ENCODE measurements around the gene WWOX. TPM values are rescaled to one million over a fixed set of nuclear protein-coding genes. Genes with fewer than 3 reads are reported as not detected.

The WWOX gene
- polyA plus RNA-seq, 2 of the 4 experiments (the other 2 are of a cell fraction): 16.0 to 17.2 TPM

DNA sequence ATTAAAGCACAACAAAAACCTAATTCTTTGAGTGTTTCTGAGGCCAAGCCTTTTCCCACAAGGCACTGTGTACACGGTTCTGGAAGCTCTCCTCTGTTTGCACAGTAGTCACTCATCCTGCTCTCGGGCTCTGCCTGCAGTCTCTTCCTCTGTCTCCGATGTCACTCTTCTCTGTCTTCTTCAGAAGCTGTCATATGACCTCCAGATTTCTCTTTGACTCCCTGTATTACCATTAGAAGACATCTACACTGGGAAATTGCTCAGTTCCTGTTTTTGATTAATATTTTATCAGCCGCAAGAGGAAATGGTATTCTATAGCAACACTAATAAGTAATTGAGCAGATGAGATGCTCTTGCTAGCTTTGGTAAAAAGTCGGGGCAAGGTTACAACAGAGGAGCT lies 422.9 kb downstream of the WWOX start (continued):
- no peak for TF ChIP-seq HOXB5 (CRISPR knock-in tag; IDR thresholded peaks at IDR 0.05)
- TF ChIP-seq HOXB13 (CRISPR knock-in tag; IDR thresholded peaks at IDR 0.05; ENCODE audit: low read depth): no peak
- no peak for TF ChIP-seq POLR2AphosphoS2 (conservative IDR thresholded peaks at IDR 0.05; ENCODE audit: low read length)
- TF ChIP-seq ZFP36 (IDR thresholded peaks at IDR 0.05; ENCODE audit: borderline replicate concordance, partially characterized antibody): no peak
- TF ChIP-seq RARB (CRISPR knock-in tag; IDR thresholded peaks at IDR 0.05): no peak

DNA sequence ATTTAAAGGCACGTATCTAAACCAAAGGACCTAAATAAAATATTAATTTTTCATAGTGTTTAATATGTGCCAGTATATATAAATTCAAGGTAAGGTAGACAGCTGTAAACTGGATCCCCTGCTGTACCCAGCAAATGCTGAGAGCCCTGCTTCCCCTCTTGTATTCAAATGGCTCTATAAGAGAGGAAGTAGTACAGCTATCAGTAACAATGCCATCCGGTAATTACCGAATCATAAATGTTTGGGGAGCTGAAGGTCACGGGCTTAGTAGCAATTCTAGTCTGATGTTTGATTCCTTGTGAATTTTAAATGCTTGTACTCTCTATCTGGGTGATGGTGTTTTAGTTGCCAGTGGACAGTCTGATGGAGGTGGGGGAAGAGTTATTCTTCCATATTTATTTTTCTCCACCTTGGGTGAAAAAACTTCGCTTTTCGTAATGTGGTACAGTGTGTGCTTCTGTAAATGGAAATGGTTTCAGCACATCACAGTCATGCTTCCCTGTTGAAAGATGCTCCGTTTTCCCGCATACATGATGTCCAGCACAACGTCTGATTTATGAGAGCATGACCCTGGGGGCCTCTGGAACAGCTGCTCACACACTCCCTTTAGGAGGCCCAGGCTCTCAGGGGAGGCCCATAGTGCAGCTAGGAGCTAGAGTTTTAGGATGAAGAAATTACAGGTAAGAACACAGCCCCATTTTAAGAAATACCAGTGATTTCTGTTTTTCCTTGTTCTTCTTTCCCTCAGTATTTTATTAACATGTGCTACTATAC lies 423.9 kb downstream of the WWOX start:
- FAIRE-seq (no peak), ATAC-seq (no peak), DNase-seq (ENCODE audit: low read depth in 1 of 2, low spot score in 1 of 2) (no peak)
- WGBS (ENCODE audit: missing lambda C conversion rate): 85% methylated on average over 9 of the region's 9 CpGs
- TF ChIP-seq POLR2A (IDR thresholded peaks at IDR 0.05; ENCODE audit: low read length): no peak
- TF ChIP-seq, protein P1, sequence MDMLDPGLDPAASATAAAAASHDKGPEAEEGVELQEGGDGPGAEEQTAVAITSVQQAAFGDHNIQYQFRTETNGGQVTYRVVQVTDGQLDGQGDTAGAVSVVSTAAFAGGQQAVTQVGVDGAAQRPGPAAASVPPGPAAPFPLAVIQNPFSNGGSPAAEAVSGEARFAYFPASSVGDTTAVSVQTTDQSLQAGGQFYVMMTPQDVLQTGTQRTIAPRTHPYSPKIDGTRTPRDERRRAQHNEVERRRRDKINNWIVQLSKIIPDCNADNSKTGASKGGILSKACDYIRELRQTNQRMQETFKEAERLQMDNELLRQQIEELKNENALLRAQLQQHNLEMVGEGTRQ (IDR thresholded peaks at IDR 0.05): no peak
- TF ChIP-seq, protein P2, sequence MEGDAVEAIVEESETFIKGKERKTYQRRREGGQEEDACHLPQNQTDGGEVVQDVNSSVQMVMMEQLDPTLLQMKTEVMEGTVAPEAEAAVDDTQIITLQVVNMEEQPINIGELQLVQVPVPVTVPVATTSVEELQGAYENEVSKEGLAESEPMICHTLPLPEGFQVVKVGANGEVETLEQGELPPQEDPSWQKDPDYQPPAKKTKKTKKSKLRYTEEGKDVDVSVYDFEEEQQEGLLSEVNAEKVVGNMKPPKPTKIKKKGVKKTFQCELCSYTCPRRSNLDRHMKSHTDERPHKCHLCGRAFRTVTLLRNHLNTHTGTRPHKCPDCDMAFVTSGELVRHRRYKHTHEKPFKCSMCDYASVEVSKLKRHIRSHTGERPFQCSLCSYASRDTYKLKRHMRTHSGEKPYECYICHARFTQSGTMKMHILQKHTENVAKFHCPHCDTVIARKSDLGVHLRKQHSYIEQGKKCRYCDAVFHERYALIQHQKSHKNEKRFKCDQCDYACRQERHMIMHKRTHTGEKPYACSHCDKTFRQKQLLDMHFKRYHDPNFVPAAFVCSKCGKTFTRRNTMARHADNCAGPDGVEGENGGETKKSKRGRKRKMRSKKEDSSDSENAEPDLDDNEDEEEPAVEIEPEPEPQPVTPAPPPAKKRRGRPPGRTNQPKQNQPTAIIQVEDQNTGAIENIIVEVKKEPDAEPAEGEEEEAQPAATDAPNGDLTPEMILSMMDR (IDR thresholded peaks at IDR 0.05): no peak
- TF ChIP-seq CBX8 (IDR thresholded peaks at IDR 0.05): no peak
- no peak for TF ChIP-seq TFCP2L1 (CRISPR knock-in tag; IDR thresholded peaks at IDR 0.05)
- no peak for TF ChIP-seq KDM5A (IDR thresholded peaks at IDR 0.05)
- no peak for TF ChIP-seq NR3C1 (IDR thresholded peaks at IDR 0.05)
- ChIA-PET POLR2A (no interaction called here), CTCF (no interaction called here)
- Histone ChIP-seq H3K27ac (no peak overlapping the region), H3K4me1 (peaks cover 6% of the 10 kb centered on the region; the same call in 1 of the 3 replicates), H3K4me3 (no peak overlapping the region), H3K4me2 (no peak overlapping the region), H3K9me3 (no peaks in the 10 kb centered on the region)

DNA sequence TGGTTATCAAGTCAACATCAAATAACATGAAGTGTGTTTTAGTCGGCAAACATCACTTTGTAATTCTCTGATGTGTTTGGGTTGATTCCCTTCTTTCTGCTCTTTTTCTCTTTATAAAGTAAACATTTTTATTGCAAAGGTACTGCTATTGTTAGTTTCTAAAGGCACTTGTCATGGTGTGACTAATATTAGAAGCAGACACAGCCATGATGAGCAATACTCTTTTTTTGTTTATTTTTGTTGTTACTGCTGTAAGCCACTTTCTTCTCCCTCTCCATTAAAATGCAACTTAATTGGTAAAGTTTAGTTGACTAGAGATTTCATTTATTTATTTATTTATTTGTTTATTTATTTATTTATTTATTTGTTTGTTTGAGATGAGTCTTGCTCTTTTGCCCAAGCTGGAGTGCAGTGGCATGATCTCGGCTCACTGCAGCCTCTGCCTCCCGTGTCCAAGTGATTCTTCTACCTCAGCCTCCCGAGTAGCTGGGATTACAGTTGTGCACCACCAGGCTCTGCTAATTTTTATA lies 424.7 kb downstream of the WWOX start:
- TF ChIP-seq CHD2 (IDR thresholded peaks at IDR 0.05; ENCODE audit: low read length, partially characterized antibody): no peak
- no peak for TF ChIP-seq ZFP36 (IDR thresholded peaks at IDR 0.05; ENCODE audit: borderline replicate concordance, partially characterized antibody)
- TF ChIP-seq HDAC2 (IDR thresholded peaks at IDR 0.05): no peak
- TF ChIP-seq MAZ (IDR thresholded peaks at IDR 0.05; ENCODE audit: borderline replicate concordance, low read depth, low read length): no peak
- no peak for TF ChIP-seq TFCP2L1 (CRISPR knock-in tag; IDR thresholded peaks at IDR 0.05)
- no peak for TF ChIP-seq HOXB5 (CRISPR knock-in tag; IDR thresholded peaks at IDR 0.05)
- TF ChIP-seq NPAS2 (CRISPR knock-in tag; IDR thresholded peaks at IDR 0.05; ENCODE audit: borderline replicate concordance): no peak
- TF ChIP-seq, protein P1 (IDR thresholded peaks at IDR 0.05): no peak
- TF ChIP-seq, protein P2 (IDR thresholded peaks at IDR 0.05): no peak
- Histone ChIP-seq H3K27ac (no peak overlapping the region), H3K9me3 (no peaks in the 10 kb centered on the region), H3K4me2 (no peak overlapping the region), H3K4me1 (peaks cover 6% of the 10 kb centered on the region; the same call in 1 of the 3 replicates), H3K4me3 (no peak overlapping the region)
- POLR2A ChIA-PET: no interaction called here
- no peak for ATAC-seq
- CTCF ChIA-PET: no interaction called here
- peak in 1 of 2 experiments; percentile 2 for DNase-seq (ENCODE audit: low read depth in 1 of 2, low spot score in 1 of 2)
- 73% methylated on average over 4 of the region's 4 CpGs for WGBS (ENCODE audit: missing lambda C conversion rate)
- no peak for FAIRE-seq
